Measurements from ENCODE around the gene AKNA. TPM values are rescaled to one million over a fixed set of nuclear protein-coding genes. Genes with fewer than 3 reads are reported as not detected.
A peak's percentile ranks its signal among the peaks of the same experiment; 100 is the strongest.

The AKNA gene
- total and polyA plus RNA-seq, 2 experiments from 2014 or later = 6.6 to 13.8 TPM

DNA sequence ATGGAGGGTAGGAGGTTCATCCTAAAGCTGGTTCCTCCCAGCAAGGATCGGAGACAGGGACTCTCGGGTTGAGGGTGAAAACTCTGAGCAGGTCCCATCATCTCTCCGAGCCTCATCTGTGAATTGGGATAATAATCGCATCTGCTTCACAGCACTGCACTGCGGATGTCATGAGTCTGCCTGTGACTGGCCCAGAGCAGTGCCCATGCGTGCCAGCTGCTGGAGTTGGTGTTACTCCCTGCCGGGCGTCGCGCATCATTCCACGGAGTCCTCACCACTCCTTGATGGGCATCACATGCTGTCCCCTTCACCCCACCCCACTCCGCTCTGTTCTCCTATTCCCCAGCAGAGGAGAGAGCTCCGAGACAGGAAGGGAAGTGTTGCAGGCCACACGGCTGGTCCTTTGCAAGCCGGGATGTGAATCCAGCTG, 100.0 kb downstream of the AKNA start:
- 84% methylated on average over 12 of the region's 15 CpGs for WGBS (ENCODE audit: low lambda C conversion rate, missing lambda C conversion rate)
- H3K36me3 ChIP-seq (replicated peaks; ENCODE audit: insufficient read depth, low read depth) = no peaks in the 10 kb centered on the region
- H3K9me3 ChIP-seq (ENCODE audit: low read depth) = no peaks in the 10 kb centered on the region
- H3K4me2 ChIP-seq = no peak overlapping the region
- H2AFZ ChIP-seq = no peak overlapping the region
- H3K79me2 ChIP-seq = no peaks in the 10 kb centered on the region
- no peaks in the 10 kb centered on the region for H4K20me1 ChIP-seq (ENCODE audit: insufficient read depth, poor library complexity, severe bottlenecking)
- H3K9me2 ChIP-seq (replicated peaks; ENCODE audit: insufficient read depth) = no peaks in the 10 kb centered on the region
- TF ChIP-seq EZH2phosphoT487 (IDR thresholded peaks at IDR 0.05; ENCODE audit: low read depth, severe bottlenecking, unreplicated experiment) = no peak
- peaks cover 11% of the 10 kb centered on the region for H3K4me1 ChIP-seq (ENCODE audit: insufficient read depth)
- DNase-seq (ENCODE audit: low spot score) = no peak
- no peaks in the 10 kb centered on the region for H3K27me3 ChIP-seq
- no peak overlapping the region for H3K4me3 ChIP-seq
- no peak overlapping the region for H3K27ac ChIP-seq

GRCh38 chr9:114287001-114287762, 100.6 kb downstream of the AKNA start:
- Histone ChIP-seq H3K4me2 (no peak overlapping the region), H3K9me2 (replicated peaks; ENCODE audit: insufficient read depth) (no peaks in the 10 kb centered on the region), H3K4me1 (ENCODE audit: insufficient read depth) (peaks cover 12% of the 10 kb centered on the region), H3K36me3 (replicated peaks; ENCODE audit: insufficient read depth, low read depth) (no peaks in the 10 kb centered on the region), H3K4me3 (no peak overlapping the region), H4K20me1 (ENCODE audit: insufficient read depth, poor library complexity, severe bottlenecking) (no peaks in the 10 kb centered on the region), H3K79me2 (no peaks in the 10 kb centered on the region), H2AFZ (no peak overlapping the region), H3K9me3 (ENCODE audit: low read depth) (no peaks in the 10 kb centered on the region), H3K27me3 (no peaks in the 10 kb centered on the region), H3K27ac (no peak overlapping the region)
- 94% methylated on average over 16 of the region's 16 CpGs for whole genome bisulfite sequencing (ENCODE audit: low lambda C conversion rate, missing lambda C conversion rate)
- no peak for DNase-seq (ENCODE audit: low spot score)
- TF ChIP-seq, protein P1, sequence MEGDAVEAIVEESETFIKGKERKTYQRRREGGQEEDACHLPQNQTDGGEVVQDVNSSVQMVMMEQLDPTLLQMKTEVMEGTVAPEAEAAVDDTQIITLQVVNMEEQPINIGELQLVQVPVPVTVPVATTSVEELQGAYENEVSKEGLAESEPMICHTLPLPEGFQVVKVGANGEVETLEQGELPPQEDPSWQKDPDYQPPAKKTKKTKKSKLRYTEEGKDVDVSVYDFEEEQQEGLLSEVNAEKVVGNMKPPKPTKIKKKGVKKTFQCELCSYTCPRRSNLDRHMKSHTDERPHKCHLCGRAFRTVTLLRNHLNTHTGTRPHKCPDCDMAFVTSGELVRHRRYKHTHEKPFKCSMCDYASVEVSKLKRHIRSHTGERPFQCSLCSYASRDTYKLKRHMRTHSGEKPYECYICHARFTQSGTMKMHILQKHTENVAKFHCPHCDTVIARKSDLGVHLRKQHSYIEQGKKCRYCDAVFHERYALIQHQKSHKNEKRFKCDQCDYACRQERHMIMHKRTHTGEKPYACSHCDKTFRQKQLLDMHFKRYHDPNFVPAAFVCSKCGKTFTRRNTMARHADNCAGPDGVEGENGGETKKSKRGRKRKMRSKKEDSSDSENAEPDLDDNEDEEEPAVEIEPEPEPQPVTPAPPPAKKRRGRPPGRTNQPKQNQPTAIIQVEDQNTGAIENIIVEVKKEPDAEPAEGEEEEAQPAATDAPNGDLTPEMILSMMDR (IDR thresholded peaks at IDR 0.05; ENCODE audit: poor library complexity) = no peak
- TF ChIP-seq EZH2 (IDR thresholded peaks at IDR 0.05; ENCODE audit: borderline replicate concordance) (no peak), EZH2phosphoT487 (IDR thresholded peaks at IDR 0.05; ENCODE audit: low read depth, severe bottlenecking, unreplicated experiment) (no peak)

DNA sequence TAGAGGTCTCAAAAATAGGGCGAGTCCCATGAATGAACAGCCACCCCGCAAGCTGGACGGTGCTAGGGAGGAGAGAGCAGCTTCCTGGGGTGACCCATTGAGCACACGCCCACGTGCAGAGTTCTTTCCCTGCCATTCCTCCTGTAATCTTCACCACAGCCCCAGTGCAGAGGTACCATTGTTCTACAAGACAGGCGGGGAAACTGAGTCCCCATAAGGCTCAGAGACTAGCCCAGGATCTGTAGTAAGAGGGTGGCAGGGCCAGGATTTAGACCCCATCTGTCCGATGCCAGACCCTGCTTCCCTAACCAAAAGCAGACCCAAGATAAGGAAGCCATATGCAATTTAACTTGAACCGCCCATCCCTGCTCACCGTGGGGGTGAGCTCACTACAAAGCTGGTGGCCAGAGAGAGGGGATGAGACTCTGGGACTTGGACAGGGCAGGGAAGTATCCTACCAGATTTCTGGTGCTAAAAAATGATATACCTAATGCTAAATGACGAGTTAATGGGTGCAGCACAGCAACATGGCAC, 101.6 kb downstream of the AKNA start:
- no peak for TF ChIP-seq EZH2phosphoT487 (IDR thresholded peaks at IDR 0.05; ENCODE audit: low read depth, severe bottlenecking, unreplicated experiment)
- TF ChIP-seq, protein P1 (IDR thresholded peaks at IDR 0.05; ENCODE audit: poor library complexity) = no peak
- no peak for TF ChIP-seq EZH2 (IDR thresholded peaks at IDR 0.05; ENCODE audit: borderline replicate concordance)
- no peak overlapping the region for H2AFZ ChIP-seq
- H4K20me1 ChIP-seq (ENCODE audit: insufficient read depth, poor library complexity, severe bottlenecking) = no peaks in the 10 kb centered on the region
- no peaks in the 10 kb centered on the region for H3K9me3 ChIP-seq (ENCODE audit: low read depth)
- H3K4me3 ChIP-seq = no peak overlapping the region
- DNase-seq (ENCODE audit: low spot score) = no peak
- no peaks in the 10 kb centered on the region for H3K9me2 ChIP-seq (replicated peaks; ENCODE audit: insufficient read depth)
- H3K27ac ChIP-seq = no peak overlapping the region
- no peak overlapping the region for H3K4me2 ChIP-seq
- no peaks in the 10 kb centered on the region for H3K79me2 ChIP-seq
- no peaks in the 10 kb centered on the region for H3K36me3 ChIP-seq (replicated peaks; ENCODE audit: insufficient read depth, low read depth)
- H3K4me1 ChIP-seq (ENCODE audit: insufficient read depth) = peaks cover 22% of the 10 kb centered on the region
- H3K27me3 ChIP-seq = no peaks in the 10 kb centered on the region
- 92% methylated on average over 10 of the region's 10 CpGs for WGBS (ENCODE audit: low lambda C conversion rate, missing lambda C conversion rate)

DNA sequence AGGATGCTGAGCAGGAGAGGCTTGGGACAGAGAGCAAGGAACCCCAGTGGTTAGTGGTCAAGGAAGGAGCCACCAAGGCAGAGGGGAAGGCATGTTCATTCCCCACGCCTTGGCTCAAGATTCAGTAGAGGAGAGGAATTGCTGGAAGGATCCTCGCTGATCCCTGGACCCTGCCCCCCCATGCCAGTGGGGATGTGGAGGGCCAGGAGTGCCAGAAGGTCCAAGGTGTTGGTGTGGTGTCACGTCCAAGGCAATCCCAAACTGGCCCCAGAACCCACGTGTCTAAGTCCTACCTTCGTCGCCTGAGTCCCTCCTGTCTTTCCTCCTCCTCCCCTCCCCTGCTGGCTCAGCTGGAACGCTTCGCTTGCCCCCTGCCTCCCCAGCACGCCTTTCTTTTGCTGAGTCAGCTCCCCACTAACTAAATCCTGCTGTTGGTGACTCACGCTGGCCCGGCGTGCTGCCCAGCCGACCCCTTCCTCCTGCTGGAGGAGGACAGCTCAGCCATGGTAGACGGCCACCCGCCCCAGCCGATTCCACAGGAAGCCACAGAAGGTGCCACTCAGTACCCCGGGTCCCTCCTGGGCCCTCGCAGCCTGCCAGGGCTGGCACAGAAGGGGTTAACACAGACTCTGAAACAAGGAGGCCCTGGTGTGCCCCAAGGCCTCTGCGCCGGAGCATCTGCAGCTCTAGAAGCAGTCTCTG, 102.5 kb downstream of the AKNA start:
- no peaks in the 10 kb centered on the region for H3K27me3 ChIP-seq
- peak; percentile 87 for DNase-seq (ENCODE audit: low spot score)
- H3K4me3 ChIP-seq = no peak overlapping the region
- no peak overlapping the region for H3K4me2 ChIP-seq
- H4K20me1 ChIP-seq (ENCODE audit: insufficient read depth, poor library complexity, severe bottlenecking) = no peaks in the 10 kb centered on the region
- WGBS (ENCODE audit: low lambda C conversion rate, missing lambda C conversion rate) = 59% methylated on average over 20 of the region's 20 CpGs
- no peaks in the 10 kb centered on the region for H3K9me3 ChIP-seq (ENCODE audit: low read depth)
- no peaks in the 10 kb centered on the region for H3K79me2 ChIP-seq
- no peak overlapping the region for H2AFZ ChIP-seq
- H3K36me3 ChIP-seq (replicated peaks; ENCODE audit: insufficient read depth, low read depth) = no peaks in the 10 kb centered on the region
- peaks cover 25% of the 10 kb centered on the region for H3K4me1 ChIP-seq (ENCODE audit: insufficient read depth)
- TF ChIP-seq, protein P1 (IDR thresholded peaks at IDR 0.05; ENCODE audit: poor library complexity) = no peak
- TF ChIP-seq EZH2 (IDR thresholded peaks at IDR 0.05; ENCODE audit: borderline replicate concordance) = no peak
- no peak for TF ChIP-seq EZH2phosphoT487 (IDR thresholded peaks at IDR 0.05; ENCODE audit: low read depth, severe bottlenecking, unreplicated experiment)
- H3K27ac ChIP-seq = peak overlapping the region; percentile 63
- no peaks in the 10 kb centered on the region for H3K9me2 ChIP-seq (replicated peaks; ENCODE audit: insufficient read depth)

Data from hepatocyte (in vitro differentiated cells).